ENCODE results near the gene LEMD1. TPM values are rescaled to one million over a fixed set of nuclear protein-coding genes. Genes with fewer than 3 reads are reported as not detected.
A peak's percentile ranks its signal among the peaks of the same experiment; 100 is the strongest.

Gene LEMD1
- total and polyA plus RNA-seq, 2 donors (not counting 1 experiment from before 2014, with no cell fraction given) = not detected

- Histone ChIP-seq H2AFZ (ENCODE audit: low read length) (no peak overlapping the region), H3K4me2 (ENCODE audit: extremely low read depth, insufficient read depth, low read length) (no peak overlapping the region), H3K36me3 (ENCODE audit: control insufficient read depth, insufficient read depth, low read length) (no peaks in the 10 kb centered on the region), H3K4me3 (replicated peaks in 1 of 4; ENCODE audit: control extremely low read depth in 1 of 4, insufficient read depth in 1 of 4, low read depth in 3 of 4, low read length in 4 of 4) (no peak overlapping the region), H3K9ac (ENCODE audit: insufficient read depth, low read length) (no peak overlapping the region), H3K4me1 (ENCODE audit: control insufficient read depth, extremely low read depth, insufficient read depth, low read length) (no peaks in the 10 kb centered on the region), H3K79me2 (ENCODE audit: control insufficient read depth, insufficient read depth, low read length) (no peaks in the 10 kb centered on the region), H3K27ac (ENCODE audit: insufficient read depth, low read length) (no peak overlapping the region), H3K9me3 (ENCODE audit: control insufficient read depth, insufficient read depth, low read depth, low read length) (no peaks in the 10 kb centered on the region), H3K27me3 (ENCODE audit: control insufficient read depth, insufficient read depth, low read length) (peaks cover 3% of the 10 kb centered on the region), H4K20me1 (ENCODE audit: control insufficient read depth, extremely low read depth, insufficient read depth, low read length) (no peaks in the 10 kb centered on the region)
- peak; percentile 30 to 49 for DNase-seq (ENCODE audit: low read depth in 2 of 2)
- TF ChIP-seq EZH2 (IDR thresholded peaks at IDR 0.05; ENCODE audit: low read length, missing control alignments) = no peak
- TF ChIP-seq CTCF (conservative IDR thresholded peaks at IDR 0.05 in 1 of 2, IDR thresholded peaks at IDR 0.05 in 1 of 2; ENCODE audit: low read depth in 1 of 2, low read length in 2 of 2) = peak; percentile 63 to 69
These were observed 24.8 kb downstream of the LEMD1 start for GRCh38 chr1:205396967-205397616.

- no peak for DNase-seq (ENCODE audit: low read depth in 2 of 2)
- Histone ChIP-seq H3K4me3 (replicated peaks in 1 of 4; ENCODE audit: control extremely low read depth in 1 of 4, insufficient read depth in 1 of 4, low read depth in 3 of 4, low read length in 4 of 4) (no peak overlapping the region), H3K27me3 (ENCODE audit: control insufficient read depth, insufficient read depth, low read length) (peaks cover 5% of the 10 kb centered on the region), H3K27ac (ENCODE audit: insufficient read depth, low read length) (no peak overlapping the region), H4K20me1 (ENCODE audit: control insufficient read depth, extremely low read depth, insufficient read depth, low read length) (no peaks in the 10 kb centered on the region), H2AFZ (ENCODE audit: low read length) (no peak overlapping the region), H3K36me3 (ENCODE audit: control insufficient read depth, insufficient read depth, low read length) (no peaks in the 10 kb centered on the region), H3K4me2 (ENCODE audit: extremely low read depth, insufficient read depth, low read length) (no peak overlapping the region), H3K9me3 (ENCODE audit: control insufficient read depth, insufficient read depth, low read depth, low read length) (no peaks in the 10 kb centered on the region), H3K9ac (ENCODE audit: insufficient read depth, low read length) (no peak overlapping the region), H3K79me2 (ENCODE audit: control insufficient read depth, insufficient read depth, low read length) (no peaks in the 10 kb centered on the region), H3K4me1 (ENCODE audit: control insufficient read depth, extremely low read depth, insufficient read depth, low read length) (no peaks in the 10 kb centered on the region)
- TF ChIP-seq EZH2 (IDR thresholded peaks at IDR 0.05; ENCODE audit: low read length, missing control alignments) (no peak), CTCF (conservative IDR thresholded peaks at IDR 0.05 in 1 of 2, IDR thresholded peaks at IDR 0.05 in 1 of 2; ENCODE audit: low read depth in 1 of 2, low read length in 2 of 2) (no peak)
These were observed 26.2 kb downstream of the LEMD1 start for GRCh38 chr1:205395616-205396015.

- TF ChIP-seq EZH2 (IDR thresholded peaks at IDR 0.05; ENCODE audit: low read length, missing control alignments) = no peak
- no peak for TF ChIP-seq CTCF (conservative IDR thresholded peaks at IDR 0.05 in 1 of 2, IDR thresholded peaks at IDR 0.05 in 1 of 2; ENCODE audit: low read depth in 1 of 2, low read length in 2 of 2)
- Histone ChIP-seq H3K36me3 (ENCODE audit: control insufficient read depth, insufficient read depth, low read length) (no peaks in the 10 kb centered on the region), H3K9ac (ENCODE audit: insufficient read depth, low read length) (no peak overlapping the region), H4K20me1 (ENCODE audit: control insufficient read depth, extremely low read depth, insufficient read depth, low read length) (no peaks in the 10 kb centered on the region), H3K27me3 (ENCODE audit: control insufficient read depth, insufficient read depth, low read length) (peaks cover 2% of the 10 kb centered on the region), H3K4me3 (replicated peaks in 1 of 4; ENCODE audit: control extremely low read depth in 1 of 4, insufficient read depth in 1 of 4, low read depth in 3 of 4, low read length in 4 of 4) (no peak overlapping the region), H3K4me1 (ENCODE audit: control insufficient read depth, extremely low read depth, insufficient read depth, low read length) (no peaks in the 10 kb centered on the region), H3K27ac (ENCODE audit: insufficient read depth, low read length) (no peak overlapping the region), H2AFZ (ENCODE audit: low read length) (no peak overlapping the region), H3K4me2 (ENCODE audit: extremely low read depth, insufficient read depth, low read length) (no peak overlapping the region), H3K79me2 (ENCODE audit: control insufficient read depth, insufficient read depth, low read length) (no peaks in the 10 kb centered on the region), H3K9me3 (ENCODE audit: control insufficient read depth, insufficient read depth, low read depth, low read length) (no peaks in the 10 kb centered on the region)
- no peak for DNase-seq (ENCODE audit: low read depth in 2 of 2)
These were observed 29.2 kb downstream of the LEMD1 start for GRCh38 chr1:205392650-205393049.
